ENCODE data around the gene STUB1. TPM values are rescaled to one million over a fixed set of nuclear protein-coding genes. Genes with fewer than 3 reads are reported as not detected.

Gene STUB1
- total RNA-seq, 2 experiments from 2014 or later = 57.1 to 61.7 TPM

DNA sequence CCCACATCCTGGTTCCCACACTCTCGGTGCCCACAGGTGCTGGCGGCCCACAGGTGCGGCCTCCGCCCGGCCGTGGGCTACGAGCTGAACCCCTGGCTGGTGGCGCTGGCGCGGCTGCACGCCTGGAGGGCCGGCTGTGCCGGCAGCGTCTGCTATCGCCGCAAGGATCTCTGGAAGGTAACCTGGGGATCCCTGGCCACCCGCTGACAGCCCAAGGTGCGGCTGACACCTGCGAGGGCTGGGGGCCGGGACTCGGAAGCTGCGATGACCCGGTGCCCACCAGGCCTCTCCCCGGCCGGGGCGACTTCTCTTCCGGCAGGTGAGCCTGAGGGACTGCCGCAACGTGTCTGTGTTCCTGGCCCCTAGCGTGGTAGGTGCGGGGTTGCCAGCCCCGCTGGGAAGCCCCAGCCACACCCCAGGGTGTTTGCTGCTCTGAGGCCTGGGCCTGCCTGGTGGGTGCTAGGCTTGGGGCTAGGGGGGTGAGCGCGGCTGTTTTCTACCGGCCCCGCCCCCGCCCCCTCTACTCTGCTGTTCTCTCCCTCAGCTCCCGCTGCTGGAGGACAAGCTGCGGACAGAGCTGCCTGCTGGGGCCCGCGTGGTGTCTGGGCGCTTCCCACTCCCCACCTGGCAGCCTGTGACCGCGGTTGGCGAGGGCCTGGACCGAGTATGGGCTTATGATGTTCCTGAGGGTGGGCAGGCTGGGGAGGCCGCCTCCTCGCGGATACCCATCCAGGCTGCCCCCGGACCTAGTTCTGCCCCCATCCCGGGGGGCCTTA, 41.7 kb downstream of the STUB1 start:
- TF ChIP-seq, protein P1, sequence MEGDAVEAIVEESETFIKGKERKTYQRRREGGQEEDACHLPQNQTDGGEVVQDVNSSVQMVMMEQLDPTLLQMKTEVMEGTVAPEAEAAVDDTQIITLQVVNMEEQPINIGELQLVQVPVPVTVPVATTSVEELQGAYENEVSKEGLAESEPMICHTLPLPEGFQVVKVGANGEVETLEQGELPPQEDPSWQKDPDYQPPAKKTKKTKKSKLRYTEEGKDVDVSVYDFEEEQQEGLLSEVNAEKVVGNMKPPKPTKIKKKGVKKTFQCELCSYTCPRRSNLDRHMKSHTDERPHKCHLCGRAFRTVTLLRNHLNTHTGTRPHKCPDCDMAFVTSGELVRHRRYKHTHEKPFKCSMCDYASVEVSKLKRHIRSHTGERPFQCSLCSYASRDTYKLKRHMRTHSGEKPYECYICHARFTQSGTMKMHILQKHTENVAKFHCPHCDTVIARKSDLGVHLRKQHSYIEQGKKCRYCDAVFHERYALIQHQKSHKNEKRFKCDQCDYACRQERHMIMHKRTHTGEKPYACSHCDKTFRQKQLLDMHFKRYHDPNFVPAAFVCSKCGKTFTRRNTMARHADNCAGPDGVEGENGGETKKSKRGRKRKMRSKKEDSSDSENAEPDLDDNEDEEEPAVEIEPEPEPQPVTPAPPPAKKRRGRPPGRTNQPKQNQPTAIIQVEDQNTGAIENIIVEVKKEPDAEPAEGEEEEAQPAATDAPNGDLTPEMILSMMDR (IDR thresholded peaks at IDR 0.05) = no peak
- POLR2A ChIA-PET = interaction anchor here (0.7 to 8.1 kb wide), 6 partner anchors 8 to 80 kb away, joined by 3 to 84 read pairs (median 8); partner anchors contain the start of gene CIAO3
- intact Hi-C loops (cut with micrococcal nuclease) = no loop called here
- Mint-ChIP-seq H3K4me1 (ENCODE audit: low read depth) (peaks cover 22% of the 10 kb centered on the region), H3K27ac (no peak overlapping the region), H3K4me3 (peak overlapping the region; percentile 64), H3K9me3 (no peaks in the 10 kb centered on the region), H3K27me3 (no peaks in the 10 kb centered on the region), H3K36me3 (ENCODE audit: low read depth) (no peaks in the 10 kb centered on the region)
- ATAC-seq (no peak), DNase-seq (peak; percentile 37)
- CTCF ChIA-PET = interaction anchor here (0.8 to 19.6 kb wide), 8 partner anchors 8 to 82 kb away, joined by 3 to 207 read pairs (median 6); partner anchors contain the start of genes CIAO3 and METRN

DNA sequence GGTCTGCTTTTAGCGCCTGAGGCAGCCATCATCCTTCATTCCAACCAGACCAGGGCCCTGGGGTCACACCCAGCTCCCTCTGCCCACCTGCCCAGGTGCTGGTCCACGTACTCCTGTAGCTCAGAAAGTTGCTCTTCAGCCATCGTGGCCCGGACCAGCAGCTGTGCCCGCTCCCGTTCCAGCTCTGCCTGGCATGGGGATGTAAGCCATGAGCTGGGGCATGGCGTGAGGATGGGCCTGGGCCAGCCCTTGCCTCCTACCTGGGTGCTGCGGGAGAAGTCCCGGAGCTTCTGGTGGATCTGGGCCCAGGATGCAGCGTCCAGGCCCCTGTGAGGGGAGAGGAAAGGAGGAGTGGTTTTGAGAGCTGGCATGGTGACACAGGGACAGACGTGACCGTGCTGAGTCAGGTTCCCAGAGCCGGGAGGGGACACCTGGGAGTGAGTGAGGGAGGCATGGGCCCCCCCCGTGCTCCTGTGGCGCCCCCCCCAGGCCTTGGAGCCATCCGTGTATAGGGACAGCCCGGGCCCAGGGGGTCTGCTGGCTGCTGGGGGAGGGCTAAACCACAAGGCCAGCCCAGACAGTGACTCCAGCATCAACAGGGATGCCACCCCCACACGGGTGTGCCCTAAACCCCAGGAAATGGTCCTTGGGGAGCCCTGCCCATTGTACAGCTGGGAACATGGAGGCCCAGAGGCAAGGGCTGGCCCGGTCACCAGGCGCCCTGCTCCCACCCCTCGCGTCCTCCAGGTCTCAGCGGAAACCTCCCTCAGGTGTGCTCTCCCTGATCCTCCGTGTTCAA, 42.8 kb downstream of the STUB1 start:
- POLR2A ChIA-PET = interaction anchor here (0.7 to 8.1 kb wide), 6 partner anchors 11 to 81 kb away, joined by 3 to 84 read pairs (median 3); partner anchors contain the start of gene CIAO3
- H3K9me3 Mint-ChIP-seq = no peaks in the 10 kb centered on the region

DNA sequence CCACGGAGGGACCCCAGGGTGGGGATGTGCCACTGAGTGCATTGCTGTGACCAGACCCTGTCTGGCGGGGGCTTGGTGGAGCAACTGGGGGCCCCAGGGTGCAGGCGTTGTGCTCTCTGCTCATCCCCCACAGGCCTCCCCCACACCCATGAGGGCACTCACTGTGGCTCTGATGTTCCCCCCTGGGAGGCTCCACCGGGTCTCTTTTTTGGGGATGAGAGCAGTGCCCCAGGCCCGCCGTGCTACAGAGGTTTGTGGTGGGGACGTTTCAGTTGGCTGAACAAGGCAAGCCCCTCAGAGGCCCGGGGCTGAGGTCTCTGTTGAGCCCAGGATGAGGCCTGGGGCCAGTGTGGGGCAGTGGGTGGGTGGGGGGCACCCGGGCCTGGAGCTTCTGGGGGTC, 43.5 kb downstream of the STUB1 start:
- Mint-ChIP-seq H3K4me3 (no peak overlapping the region), H3K36me3 (ENCODE audit: low read depth) (no peaks in the 10 kb centered on the region), H3K27me3 (no peaks in the 10 kb centered on the region), H3K9me3 (no peaks in the 10 kb centered on the region), H3K27ac (no peak overlapping the region), H3K4me1 (ENCODE audit: low read depth) (peaks cover 19% of the 10 kb centered on the region)
- ATAC-seq (no peak), DNase-seq (no peak)
- CTCF ChIA-PET = interaction anchor here (2.6 to 19.6 kb wide), 4 partner anchors 9 to 62 kb away, joined by 6 to 207 read pairs (median 12); partner anchors contain the start of genes CIAO3 and METRN
- POLR2A ChIA-PET = interaction anchor here (0.8 to 8.1 kb wide), 6 partner anchors 11 to 40 kb away, joined by 3 to 84 read pairs (median 3); partner anchors contain the start of genes CIAO3 and JMJD8
- TF ChIP-seq, protein P1 (IDR thresholded peaks at IDR 0.05) = no peak
- intact Hi-C loops (cut with micrococcal nuclease) = no loop called here

More for the DNA sequence above, 42.8 kb downstream of the STUB1 start:
- ATAC-seq = no peak
- Mint-ChIP-seq H3K36me3 (ENCODE audit: low read depth) (no peaks in the 10 kb centered on the region), H3K27me3 (no peaks in the 10 kb centered on the region), H3K4me1 (ENCODE audit: low read depth) (peaks cover 22% of the 10 kb centered on the region), H3K4me3 (peak overlapping the region; percentile 64), H3K27ac (no peak overlapping the region)
- CTCF ChIA-PET = interaction anchor here (1.3 to 19.6 kb wide), 5 partner anchors 10 to 19 kb away, joined by 3 to 207 read pairs (median 15); partner anchors contain the start of genes CIAO3 and METRN
- TF ChIP-seq, protein P1 (IDR thresholded peaks at IDR 0.05) = no peak
- intact Hi-C loops (cut with micrococcal nuclease) = no loop called here
- no peak for DNase-seq

DNA sequence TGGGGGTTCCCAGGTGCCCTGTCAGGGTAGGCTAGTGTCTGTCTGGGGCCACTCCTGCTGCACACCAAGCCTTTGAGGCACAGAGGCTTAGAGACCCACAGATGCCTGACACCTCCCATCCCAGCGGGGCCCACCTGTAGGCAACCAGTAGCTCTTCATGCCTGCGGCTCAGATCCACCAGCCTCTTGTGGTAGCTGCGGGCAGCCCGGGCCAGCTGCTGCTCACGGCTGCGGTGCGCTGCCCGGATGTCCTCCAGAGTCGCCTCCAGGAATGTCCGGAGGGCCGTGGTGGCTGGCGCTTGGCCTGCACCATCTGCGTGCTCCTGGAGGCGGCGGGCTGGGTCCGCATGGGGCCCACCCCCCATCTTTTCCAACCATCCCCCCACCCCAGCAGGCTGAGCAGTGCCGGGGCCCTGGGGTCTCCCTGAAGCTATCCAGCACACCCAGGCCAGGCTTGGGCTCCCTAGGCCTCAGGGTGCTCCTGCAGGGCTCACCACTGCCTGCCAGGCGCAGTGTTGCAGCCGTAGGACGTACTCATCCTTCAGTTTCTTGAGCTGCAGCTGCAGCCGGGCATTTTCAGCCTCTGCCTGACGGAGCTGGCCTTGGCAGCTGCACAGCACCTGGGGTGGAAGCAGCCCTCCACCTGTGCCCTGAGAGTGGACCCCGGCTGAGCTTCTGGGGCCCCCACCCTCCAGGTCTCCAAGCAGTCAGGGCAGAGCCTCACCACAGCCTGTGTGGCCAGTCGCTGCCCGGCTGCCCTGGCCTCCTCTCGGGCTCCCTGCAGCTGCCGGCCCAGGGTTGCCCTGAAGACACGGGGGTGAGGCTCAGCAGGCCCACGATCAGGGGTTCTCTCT, 44.2 kb downstream of the STUB1 start:
- no peak overlapping the region for H3K4me3 Mint-ChIP-seq
- H3K27me3 Mint-ChIP-seq = no peaks in the 10 kb centered on the region
- H3K27ac Mint-ChIP-seq = no peak overlapping the region

More for the DNA sequence above, 44.2 kb downstream of the STUB1 start:
- DNase-seq = peak; percentile 35
- TF ChIP-seq, protein P1 (IDR thresholded peaks at IDR 0.05) = no peak
- Mint-ChIP-seq H3K9me3 (no peaks in the 10 kb centered on the region), H3K4me1 (ENCODE audit: low read depth) (peaks cover 12% of the 10 kb centered on the region), H3K36me3 (ENCODE audit: low read depth) (no peaks in the 10 kb centered on the region)
- intact Hi-C loops (cut with micrococcal nuclease) = no loop called here
- ATAC-seq = no peak
- ChIA-PET CTCF (interaction anchor here (0.7 to 19.6 kb wide), 4 partner anchors 12 to 61 kb away, joined by 3 to 207 read pairs (median 8); partner anchors contain the start of genes CIAO3 and METRN), POLR2A (interaction anchor here (0.6 to 8.1 kb wide), 9 partner anchors 9 to 87 kb away, joined by 3 to 84 read pairs (median 4); partner anchors contain the start of genes CIAO3, JMJD8 and METRN)
